HG03571 (cell line): Measurements from ENCODE around the gene PAK3.

Source experiments
- ATAC-seq: cut with Tn5 transposase; IDR thresholded peaks from one replicate; pipeline ENCODE4 v1.9.1; 2021; ENCODE audit not compliant: unreplicated experiment

Gene PAK3

GRCh38 chrX:111259559-111259958, 163.6 kb downstream of the PAK3 start:
- no peak for ATAC-seq

- ATAC-seq: no peak
Measured at GRCh38 chrX:111260451-111260850, 164.5 kb downstream of the PAK3 start.

- no peak for ATAC-seq
Measured at GRCh38 chrX:111262086-111262485, 166.1 kb downstream of the PAK3 start.

- no peak for ATAC-seq
Measured at GRCh38 chrX:111264385-111264784, 168.4 kb downstream of the PAK3 start.

- ATAC-seq: no peak
Measured at GRCh38 chrX:111265486-111265885, 169.5 kb downstream of the PAK3 start.

GRCh38 chrX:111268506-111268905, 172.5 kb downstream of the PAK3 start:
- ATAC-seq: no peak

- ATAC-seq: no peak
Measured at GRCh38 chrX:111270339-111270738, 174.3 kb downstream of the PAK3 start, which contains the start of gene CAPN6. CAPN6 (minus strand) TSS chrX:111270483; CDS start chrX:111263936, 6,547 bp downstream.
